ENCODE data around the gene UCK2. TPM values are rescaled to one million over a fixed set of nuclear protein-coding genes. Genes with fewer than 3 reads are reported as not detected.
"Not testable (repeated sequence)": the region's sequence is repeated elsewhere in the genome, so short reads cannot be mapped to it uniquely, and the experiment has no call there.

The UCK2 gene
- 43.9 TPM for polyA plus RNA-seq (2013, experiment 1 of 2)
- polyA plus RNA-seq (2013, experiment 2 of 2) = 43.2 TPM

DNA sequence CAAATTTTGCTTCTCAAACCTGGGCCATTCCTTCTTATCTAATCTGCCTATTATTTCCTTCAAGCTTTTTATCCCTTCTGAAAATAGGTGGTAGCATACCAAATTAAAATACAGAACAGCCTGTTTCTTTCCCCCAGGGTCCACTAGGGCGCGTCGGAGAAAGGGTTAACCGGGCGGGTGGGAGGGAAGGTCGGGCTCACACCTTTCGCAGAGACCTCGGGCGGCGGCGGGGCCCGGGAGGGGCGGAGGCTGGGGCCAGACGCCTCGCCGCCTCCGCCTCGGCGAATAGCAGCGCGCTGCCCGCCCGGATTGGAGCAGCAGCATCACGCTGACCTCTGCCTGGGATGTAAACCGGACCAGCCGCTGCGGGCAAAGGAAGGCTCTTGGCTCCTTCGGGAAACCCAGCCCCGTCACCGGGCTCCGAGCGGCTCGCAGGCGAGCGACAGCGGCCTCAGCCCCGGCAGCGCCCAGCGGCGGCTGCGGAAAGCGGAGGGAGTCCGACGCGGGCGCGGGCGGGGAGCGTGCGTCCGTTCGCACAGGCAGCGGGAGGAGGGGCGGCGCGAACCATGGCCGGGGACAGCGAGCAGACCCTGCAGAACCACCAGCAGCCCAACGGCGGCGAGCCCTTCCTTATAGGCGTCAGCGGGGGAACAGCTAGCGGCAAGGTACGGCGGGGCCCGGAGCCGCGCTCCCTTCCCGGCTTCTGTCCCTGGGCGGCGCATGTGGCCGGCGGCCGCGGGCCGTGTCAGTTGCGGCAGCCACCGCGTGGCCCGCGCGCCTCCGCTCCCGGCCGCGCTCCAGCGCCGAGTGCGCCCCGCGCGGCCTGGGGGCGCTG lies at the start of gene UCK2:
Gene UCK2 (plus strand): TSS at position 347 of the 835 bp plus-strand sequence. CDS start 220 bp downstream, at position 567.
- H3K4me1 ChIP-seq (ENCODE audit: control insufficient read depth, insufficient read depth, low read length, poor library complexity, severe bottlenecking) = peaks cover 3% of the 10 kb centered on the region
- H3K27ac ChIP-seq (ENCODE audit: low read depth, low read length, severe bottlenecking) = peak within 1 kb of the TSS; percentile 88
- peak within 1 kb of the TSS; percentile 82 for H3K4me3 ChIP-seq (ENCODE audit: extremely low read depth, insufficient read depth, low read length, poor library complexity, severe bottlenecking)
- no peaks in the 10 kb centered on the region for H3K9me3 ChIP-seq (ENCODE audit: control insufficient read depth, low read length)
- WGBS, 2 experiments (ENCODE audit: insufficient coverage in 2 of 2) = 0% methylated on average over 51 to 74 of the region's 94 CpGs
- H3K36me3 ChIP-seq (ENCODE audit: control insufficient read depth, insufficient read depth, low read length) = peaks cover 13% of the 10 kb centered on the region

DNA sequence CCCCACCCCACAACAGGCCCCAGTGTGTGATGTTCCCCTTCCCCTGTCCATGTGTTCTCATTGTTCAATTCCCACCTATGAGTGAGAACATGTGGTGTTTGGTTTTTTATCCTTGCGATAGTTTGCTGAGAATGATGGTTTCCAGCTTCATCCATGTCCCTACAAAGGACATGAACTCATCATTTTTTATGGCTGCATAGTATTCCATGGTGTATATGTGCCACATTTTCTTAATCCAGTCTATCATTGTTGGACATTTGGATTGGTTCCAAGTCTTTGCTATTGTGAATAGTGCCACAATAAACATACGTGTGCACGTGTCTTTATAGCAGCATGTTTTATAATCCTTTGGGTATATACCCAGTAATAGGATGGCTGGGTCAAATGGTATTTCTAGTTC lies 49.2 kb upstream of the UCK2 start:
- not testable (repeated sequence) for H3K4me3 ChIP-seq (ENCODE audit: extremely low read depth, insufficient read depth, low read length, poor library complexity, severe bottlenecking); H3K9me3 ChIP-seq (ENCODE audit: control insufficient read depth, low read length); H3K4me1 ChIP-seq (ENCODE audit: control insufficient read depth, insufficient read depth, low read length, poor library complexity, severe bottlenecking); H3K27ac ChIP-seq (ENCODE audit: low read depth, low read length, severe bottlenecking); H3K36me3 ChIP-seq (ENCODE audit: control insufficient read depth, insufficient read depth, low read length)
- WGBS, 2 experiments (ENCODE audit: insufficient coverage in 2 of 2) = no CpG with 5 or more reads among the region's 3 CpGs

DNA sequence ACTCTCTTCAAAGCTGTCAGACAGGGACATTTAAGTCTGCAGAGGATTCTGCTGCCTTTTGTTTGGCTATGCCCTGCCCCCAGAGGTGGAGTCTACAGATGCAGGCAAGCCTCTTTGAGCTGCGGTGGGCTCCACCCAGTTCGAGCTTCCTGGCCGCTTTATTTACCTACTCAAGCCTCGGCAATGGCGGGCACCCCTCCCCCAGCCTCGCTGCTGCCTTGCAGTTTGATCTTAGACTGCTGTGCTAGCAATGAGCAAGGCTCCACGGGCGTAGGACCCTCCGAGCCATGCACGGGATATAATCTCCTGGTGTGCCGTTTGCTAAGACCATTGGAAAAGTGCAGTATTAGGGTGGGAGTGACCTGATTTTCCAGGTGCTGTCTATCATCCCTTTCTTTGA lies 43.9 kb upstream of the UCK2 start:
- H3K36me3 ChIP-seq (ENCODE audit: control insufficient read depth, insufficient read depth, low read length); H3K4me3 ChIP-seq (ENCODE audit: extremely low read depth, insufficient read depth, low read length, poor library complexity, severe bottlenecking); H3K9me3 ChIP-seq (ENCODE audit: control insufficient read depth, low read length); H3K4me1 ChIP-seq (ENCODE audit: control insufficient read depth, insufficient read depth, low read length, poor library complexity, severe bottlenecking); H3K27ac ChIP-seq (ENCODE audit: low read depth, low read length, severe bottlenecking): not testable (repeated sequence)
- WGBS, 2 experiments (ENCODE audit: insufficient coverage in 2 of 2) = 82 to 96% methylated on average over 4 to 5 of the region's 11 CpGs

DNA sequence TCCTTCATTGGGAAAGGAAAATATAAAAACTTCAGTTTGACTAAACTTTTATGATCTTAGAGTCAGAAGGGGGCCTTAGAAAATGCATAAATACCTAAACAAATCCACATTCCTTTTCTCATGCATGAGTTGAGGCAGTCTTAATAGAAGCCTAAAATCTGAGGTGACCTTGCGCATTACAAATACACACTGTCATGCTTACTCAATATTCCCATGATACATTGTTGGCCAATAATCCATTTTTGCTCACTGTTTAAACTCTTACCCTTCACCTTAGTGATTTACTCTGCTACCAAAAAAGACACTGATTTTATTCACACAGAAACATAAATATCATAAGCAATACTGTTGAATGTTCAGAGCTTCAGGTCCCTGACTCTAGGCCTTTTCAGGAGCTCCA lies 39.7 kb upstream of the UCK2 start:
- WGBS, 2 experiments (ENCODE audit: insufficient coverage in 2 of 2) = 91 to 94% methylated on average over 1 of the region's 1 CpG
- H3K4me1 ChIP-seq (ENCODE audit: control insufficient read depth, insufficient read depth, low read length, poor library complexity, severe bottlenecking) = no peaks in the 10 kb centered on the region
- no peaks in the 10 kb centered on the region for H3K36me3 ChIP-seq (ENCODE audit: control insufficient read depth, insufficient read depth, low read length)
- no peak overlapping the region for H3K4me3 ChIP-seq (ENCODE audit: extremely low read depth, insufficient read depth, low read length, poor library complexity, severe bottlenecking)
- peaks cover 5% of the 10 kb centered on the region for H3K9me3 ChIP-seq (ENCODE audit: control insufficient read depth, low read length)
- no peak overlapping the region for H3K27ac ChIP-seq (ENCODE audit: low read depth, low read length, severe bottlenecking)

DNA sequence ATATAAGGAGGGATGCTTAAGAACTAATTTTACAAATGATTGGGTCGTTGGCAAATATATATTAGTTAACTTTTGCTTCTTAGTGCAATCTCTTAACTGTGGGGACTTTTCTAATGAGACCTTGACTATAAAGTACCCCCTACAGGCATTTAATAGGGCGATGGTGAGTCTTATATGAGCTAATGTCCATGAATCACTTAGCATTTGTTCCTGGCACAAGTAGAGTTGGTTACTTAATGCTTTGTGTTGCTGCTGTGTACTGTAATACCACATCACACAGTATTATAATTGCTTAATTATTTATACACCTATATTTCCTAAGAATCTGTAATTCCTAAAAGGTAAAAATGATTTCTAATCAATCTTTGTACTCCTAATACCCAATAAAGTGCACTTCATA lies 33.5 kb upstream of the UCK2 start:
- Histone ChIP-seq H3K9me3 (ENCODE audit: control insufficient read depth, low read length) (peaks cover under 1% of the 10 kb centered on the region), H3K27ac (ENCODE audit: low read depth, low read length, severe bottlenecking) (no peak overlapping the region), H3K4me1 (ENCODE audit: control insufficient read depth, insufficient read depth, low read length, poor library complexity, severe bottlenecking) (no peaks in the 10 kb centered on the region), H3K36me3 (ENCODE audit: control insufficient read depth, insufficient read depth, low read length) (no peaks in the 10 kb centered on the region), H3K4me3 (ENCODE audit: extremely low read depth, insufficient read depth, low read length, poor library complexity, severe bottlenecking) (no peak overlapping the region)
- no CpG with 5 or more reads among the region's 2 CpGs for WGBS, 2 experiments (ENCODE audit: insufficient coverage in 2 of 2)

DNA sequence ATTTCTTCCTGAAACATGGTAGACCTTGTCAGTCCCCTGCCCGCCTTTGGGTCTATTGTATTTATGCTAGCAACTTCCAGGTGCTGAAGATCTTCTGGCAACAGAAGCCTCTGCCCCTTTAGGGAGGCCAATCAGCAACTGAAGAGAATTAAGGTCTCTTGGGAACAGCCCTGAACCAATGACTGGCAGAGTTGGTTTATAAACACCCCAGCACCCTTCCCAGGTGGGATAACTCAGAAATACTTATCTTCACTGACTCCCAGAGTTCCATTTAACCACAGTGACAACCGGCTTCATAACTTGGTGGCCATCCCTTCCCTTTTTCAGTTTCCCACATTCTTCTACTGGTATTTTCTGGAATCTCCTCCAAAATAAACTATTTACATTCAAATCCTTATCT lies 31.5 kb upstream of the UCK2 start:
- 79 to 100% methylated on average over 1 to 2 of the region's 2 CpGs for WGBS, 2 experiments (ENCODE audit: insufficient coverage in 2 of 2)
- Histone ChIP-seq H3K27ac (ENCODE audit: low read depth, low read length, severe bottlenecking) (no peak overlapping the region), H3K36me3 (ENCODE audit: control insufficient read depth, insufficient read depth, low read length) (no peaks in the 10 kb centered on the region)

DNA sequence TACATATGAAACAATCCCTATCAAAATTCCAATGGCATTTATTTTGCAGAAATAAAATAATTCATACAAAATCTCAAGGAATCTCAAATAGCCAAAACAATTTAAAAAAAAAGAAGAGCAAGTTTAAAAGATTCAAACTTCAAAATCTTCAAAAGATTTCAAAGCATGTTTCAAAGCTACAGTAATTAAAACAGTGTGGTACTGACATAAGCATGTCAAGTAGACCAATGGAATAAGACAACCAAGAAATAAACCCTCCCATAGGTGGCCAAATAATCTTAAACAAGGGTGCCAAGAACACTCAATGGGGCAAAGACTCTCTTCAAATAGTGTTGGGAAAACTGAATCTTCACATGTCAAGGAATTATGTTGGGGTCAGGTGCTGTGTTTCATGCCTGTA lies 28.0 kb upstream of the UCK2 start:
- Histone ChIP-seq H3K9me3 (ENCODE audit: control insufficient read depth, low read length) (peaks cover 14% of the 10 kb centered on the region), H3K36me3 (ENCODE audit: control insufficient read depth, insufficient read depth, low read length) (no peaks in the 10 kb centered on the region), H3K4me1 (ENCODE audit: control insufficient read depth, insufficient read depth, low read length, poor library complexity, severe bottlenecking) (no peaks in the 10 kb centered on the region), H3K4me3 (ENCODE audit: extremely low read depth, insufficient read depth, low read length, poor library complexity, severe bottlenecking) (no peak overlapping the region), H3K27ac (ENCODE audit: low read depth, low read length, severe bottlenecking) (no peak overlapping the region)

More for the DNA sequence above, 31.5 kb upstream of the UCK2 start:
- H3K9me3 ChIP-seq (ENCODE audit: control insufficient read depth, low read length) = peaks cover 14% of the 10 kb centered on the region
- H3K4me1 ChIP-seq (ENCODE audit: control insufficient read depth, insufficient read depth, low read length, poor library complexity, severe bottlenecking) = no peaks in the 10 kb centered on the region
- H3K4me3 ChIP-seq (ENCODE audit: extremely low read depth, insufficient read depth, low read length, poor library complexity, severe bottlenecking) = no peak overlapping the region

DNA sequence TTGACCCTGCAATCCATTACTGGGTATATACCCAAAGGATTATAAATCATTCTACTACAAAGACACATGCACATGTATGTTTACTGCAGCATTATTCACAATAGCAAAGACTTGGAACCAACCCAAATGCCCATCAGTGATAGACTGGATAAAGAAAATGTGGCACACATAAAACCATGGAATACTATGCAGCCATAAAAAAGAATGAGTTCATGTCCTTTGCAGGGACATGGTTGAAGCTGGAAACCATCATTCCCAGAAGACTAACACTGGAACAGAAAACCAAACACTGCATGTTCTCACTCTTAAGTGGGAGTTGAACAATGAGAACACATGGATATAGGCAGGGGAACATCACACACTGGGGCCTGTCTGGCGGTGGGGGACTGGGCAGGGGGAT lies 22.9 kb upstream of the UCK2 start:
- H3K9me3 ChIP-seq (ENCODE audit: control insufficient read depth, low read length); H3K4me3 ChIP-seq (ENCODE audit: extremely low read depth, insufficient read depth, low read length, poor library complexity, severe bottlenecking); H3K27ac ChIP-seq (ENCODE audit: low read depth, low read length, severe bottlenecking); H3K4me1 ChIP-seq (ENCODE audit: control insufficient read depth, insufficient read depth, low read length, poor library complexity, severe bottlenecking); H3K36me3 ChIP-seq (ENCODE audit: control insufficient read depth, insufficient read depth, low read length): not testable (repeated sequence)
- 80% methylated on average over 1 of the region's 1 CpG; no CpG with 5 or more reads in 1 of the 2 experiments for WGBS, 2 experiments (ENCODE audit: insufficient coverage in 2 of 2)

DNA sequence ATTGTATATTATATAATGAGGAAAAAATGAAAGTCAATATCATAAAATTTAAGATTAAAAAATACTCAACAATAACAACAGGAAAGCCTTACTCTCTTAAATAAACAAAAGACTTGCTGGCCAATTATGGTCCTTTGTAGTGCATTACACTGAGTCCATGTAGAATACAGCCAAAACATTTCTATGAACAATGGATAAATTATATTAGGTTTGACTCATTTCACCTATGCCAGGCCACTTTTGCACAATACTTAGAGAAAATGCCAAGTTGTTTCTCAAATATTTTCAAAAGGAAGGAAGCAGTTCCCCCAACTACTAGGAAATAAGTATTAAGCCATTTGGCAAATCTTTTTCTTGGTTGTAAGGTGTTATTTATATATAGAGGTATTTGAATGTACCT lies 19.8 kb upstream of the UCK2 start:
- Histone ChIP-seq H3K4me1 (ENCODE audit: control insufficient read depth, insufficient read depth, low read length, poor library complexity, severe bottlenecking) (no peaks in the 10 kb centered on the region), H3K27ac (ENCODE audit: low read depth, low read length, severe bottlenecking) (no peak overlapping the region), H3K4me3 (ENCODE audit: extremely low read depth, insufficient read depth, low read length, poor library complexity, severe bottlenecking) (no peak overlapping the region), H3K9me3 (ENCODE audit: control insufficient read depth, low read length) (no peaks in the 10 kb centered on the region), H3K36me3 (ENCODE audit: control insufficient read depth, insufficient read depth, low read length) (no peaks in the 10 kb centered on the region)

DNA sequence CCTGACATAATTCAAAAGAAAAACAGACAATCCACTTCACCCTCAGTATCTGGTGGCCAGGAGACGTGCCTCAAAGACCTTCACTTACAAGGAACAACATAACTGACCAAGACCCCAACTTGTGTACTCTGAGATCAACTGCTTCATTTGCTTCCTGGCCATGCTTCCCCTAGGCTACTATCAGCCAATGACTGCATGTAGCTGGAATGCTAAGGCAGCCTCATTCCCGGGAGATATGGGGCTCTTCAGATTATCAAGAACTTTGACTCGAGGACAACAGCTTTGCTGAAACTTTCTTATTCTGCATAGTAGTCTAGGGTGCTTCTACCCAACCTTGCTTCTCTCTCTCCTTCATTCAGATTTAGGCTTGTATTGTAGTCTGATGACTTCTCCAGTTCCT lies 11.7 kb upstream of the UCK2 start:
- Histone ChIP-seq H3K27ac (ENCODE audit: low read depth, low read length, severe bottlenecking) (peak overlapping the region; percentile 72), H3K9me3 (ENCODE audit: control insufficient read depth, low read length) (no peaks in the 10 kb centered on the region), H3K4me1 (ENCODE audit: control insufficient read depth, insufficient read depth, low read length, poor library complexity, severe bottlenecking) (peaks cover 19% of the 10 kb centered on the region), H3K4me3 (ENCODE audit: extremely low read depth, insufficient read depth, low read length, poor library complexity, severe bottlenecking) (no peak overlapping the region), H3K36me3 (ENCODE audit: control insufficient read depth, insufficient read depth, low read length) (no peaks in the 10 kb centered on the region)
- 41 to 69% methylated on average over 1 to 3 of the region's 3 CpGs for WGBS, 2 experiments (ENCODE audit: insufficient coverage in 2 of 2)

DNA sequence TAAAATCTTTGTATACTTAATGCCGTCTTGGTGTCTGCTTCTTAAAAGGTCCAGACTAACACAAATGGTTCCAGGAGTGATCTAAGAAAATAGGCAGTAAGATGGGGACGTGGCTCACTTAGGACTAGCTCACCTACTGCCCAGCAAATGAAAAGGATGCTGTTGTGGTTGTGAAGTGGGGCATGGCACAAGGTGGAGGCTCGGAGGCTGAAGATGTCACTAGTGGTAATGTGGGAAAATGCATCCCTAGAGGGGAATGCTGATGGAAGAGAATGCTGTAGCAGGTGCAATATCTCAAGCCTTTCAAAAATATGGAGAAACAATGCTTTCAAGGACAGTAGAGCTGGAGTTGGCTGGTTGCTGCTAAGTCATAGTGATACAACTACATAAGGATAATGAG lies 11.3 kb upstream of the UCK2 start:
- H3K27ac ChIP-seq (ENCODE audit: low read depth, low read length, severe bottlenecking) = peak overlapping the region; percentile 72
- no peaks in the 10 kb centered on the region for H3K9me3 ChIP-seq (ENCODE audit: control insufficient read depth, low read length)
- H3K4me1 ChIP-seq (ENCODE audit: control insufficient read depth, insufficient read depth, low read length, poor library complexity, severe bottlenecking) = peaks cover 19% of the 10 kb centered on the region
- H3K4me3 ChIP-seq (ENCODE audit: extremely low read depth, insufficient read depth, low read length, poor library complexity, severe bottlenecking) = no peak overlapping the region
- no peaks in the 10 kb centered on the region for H3K36me3 ChIP-seq (ENCODE audit: control insufficient read depth, insufficient read depth, low read length)
- 53 to 100% methylated on average over 1 to 2 of the region's 3 CpGs for WGBS, 2 experiments (ENCODE audit: insufficient coverage in 2 of 2)

All from mesodermal cell (in vitro differentiated cells).